Colonic mucosa (tissue), 4 donors: ENCODE results near the gene RNASEL. TPM values are rescaled to one million over a fixed set of nuclear protein-coding genes. Genes with fewer than 3 reads are reported as not detected.
"Not testable (repeated sequence)": the region's sequence is repeated elsewhere in the genome, so short reads cannot be mapped to it uniquely, and the experiment has no call there.

Source experiments
- DNase-seq: peaks from one replicate; pipeline ENCODE4 v3.0.0-alpha.2; 2020
- H3K27ac ChIP-seq: fragments of 200-600 bp; one replicate; pipeline ENCODE4 v1.8.0; 2021
- H3K27me3 ChIP-seq: fragments of 200-600 bp; one replicate; pipeline ENCODE4 v1.8.0; 2021
- H3K36me3 ChIP-seq: fragments of 200-600 bp; one replicate; pipeline ENCODE4 v1.8.0; 2021
- H3K4me1 ChIP-seq: fragments of 200-600 bp; one replicate; pipeline ENCODE4 v1.8.0; 2021; ENCODE audit warnings: mild to moderate bottlenecking
- H3K4me3 ChIP-seq: fragments of 200-600 bp; one replicate; pipeline ENCODE4 v1.8.0; 2021
- H3K9ac ChIP-seq, 2 donors: one replicate each; pipeline ENCODE4 v1.7.0; 2013; ENCODE audit warnings: control low read depth in 2 of 2, low read depth in 2 of 2, low read length in 2 of 2
- H3K9me3 ChIP-seq: fragments of 200-600 bp; one replicate; pipeline ENCODE4 v1.8.0; 2021
- intact Hi-C: fragments of 100-400 bp; cut with DNase I; formaldehyde crosslinking; loops from one replicate; pipeline ENCODE4 v1.14.1; 2022
- total RNA-seq, 2 donors: library from RNA; stranded (reverse); fragmentation: NEBNext Ultra II Directional in 1 of 2; extraction: Animal tissue kit (Norgen Biotek cat#: 25700) in 1 of 2; gene quantifications; one replicate each; pipeline ENCODE4 v1.2.1, GENCODE V29; 2021
- TF ChIP-seq, protein P1 (sequence below): fragments of 200-600 bp; IDR thresholded peaks from one replicate; pipeline ENCODE4 v1.8.0; 2022; ENCODE audit warnings: antibody characterized with exemption, mild to moderate bottlenecking
- donor health status: healthy.
- donor health status: DM: no; HTN: no; CAD: no.
- donor health status: DM: no; HTN: no; CAD: no.

The RNASEL gene
- total RNA-seq, 2 donors from 2014 or later = 16.2 to 19.5 TPM

- Histone ChIP-seq H3K36me3 (no peaks in the 10 kb centered on the region), H3K4me3 (no peak overlapping the region), H3K9me3 (no peaks in the 10 kb centered on the region), H3K9ac (no peak overlapping the region), H3K27me3 (no peaks in the 10 kb centered on the region), H3K4me1 (no peaks in the 10 kb centered on the region), H3K27ac (no peak overlapping the region)
- intact Hi-C loops = no loop called here
- no peak for DNase-seq
- TF ChIP-seq, protein P1, sequence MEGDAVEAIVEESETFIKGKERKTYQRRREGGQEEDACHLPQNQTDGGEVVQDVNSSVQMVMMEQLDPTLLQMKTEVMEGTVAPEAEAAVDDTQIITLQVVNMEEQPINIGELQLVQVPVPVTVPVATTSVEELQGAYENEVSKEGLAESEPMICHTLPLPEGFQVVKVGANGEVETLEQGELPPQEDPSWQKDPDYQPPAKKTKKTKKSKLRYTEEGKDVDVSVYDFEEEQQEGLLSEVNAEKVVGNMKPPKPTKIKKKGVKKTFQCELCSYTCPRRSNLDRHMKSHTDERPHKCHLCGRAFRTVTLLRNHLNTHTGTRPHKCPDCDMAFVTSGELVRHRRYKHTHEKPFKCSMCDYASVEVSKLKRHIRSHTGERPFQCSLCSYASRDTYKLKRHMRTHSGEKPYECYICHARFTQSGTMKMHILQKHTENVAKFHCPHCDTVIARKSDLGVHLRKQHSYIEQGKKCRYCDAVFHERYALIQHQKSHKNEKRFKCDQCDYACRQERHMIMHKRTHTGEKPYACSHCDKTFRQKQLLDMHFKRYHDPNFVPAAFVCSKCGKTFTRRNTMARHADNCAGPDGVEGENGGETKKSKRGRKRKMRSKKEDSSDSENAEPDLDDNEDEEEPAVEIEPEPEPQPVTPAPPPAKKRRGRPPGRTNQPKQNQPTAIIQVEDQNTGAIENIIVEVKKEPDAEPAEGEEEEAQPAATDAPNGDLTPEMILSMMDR = no peak
These were observed 39.7 kb downstream of the RNASEL start for GRCh38 chr1:182549346-182549745.

- no peak for DNase-seq
- intact Hi-C loops = no loop called here
- no peak overlapping the region for H3K9ac ChIP-seq
- TF ChIP-seq, protein P1 = no peak
- no peaks in the 10 kb centered on the region for H3K27me3 ChIP-seq
- H3K4me1 ChIP-seq = no peaks in the 10 kb centered on the region
- H3K4me3 ChIP-seq = no peak overlapping the region
- no peaks in the 10 kb centered on the region for H3K9me3 ChIP-seq
- H3K36me3 ChIP-seq = no peaks in the 10 kb centered on the region
- H3K27ac ChIP-seq = no peak overlapping the region
These were observed 55.2 kb downstream of the RNASEL start for GRCh38 chr1:182533896-182534295.

GRCh38 chr1:182528206-182528605, 60.9 kb downstream of the RNASEL start:
- H3K9ac ChIP-seq, intact Hi-C loops: not testable (repeated sequence)
- peak overlapping the region; percentile 34 for H3K27ac ChIP-seq

GRCh38 chr1:182527680-182528079, 61.4 kb downstream of the RNASEL start:
- intact Hi-C loops = no loop called here
- H3K27ac ChIP-seq = peak overlapping the region; percentile 34
- H3K9ac ChIP-seq = no peak overlapping the region
- DNase-seq = no peak
- TF ChIP-seq, protein P1 = no peak
- no peaks in the 10 kb centered on the region for H3K9me3 ChIP-seq
- no peak overlapping the region for H3K4me3 ChIP-seq
- no peaks in the 10 kb centered on the region for H3K27me3 ChIP-seq
- H3K4me1 ChIP-seq = no peaks in the 10 kb centered on the region
- H3K36me3 ChIP-seq = no peaks in the 10 kb centered on the region

More at GRCh38 chr1:182528206-182528605, 60.9 kb downstream of the RNASEL start:
- not testable (repeated sequence) for H3K27me3 ChIP-seq, H3K4me1 ChIP-seq, H3K36me3 ChIP-seq, H3K4me3 ChIP-seq, H3K9me3 ChIP-seq
- peak; percentile 42 for DNase-seq

- H3K9me3 ChIP-seq = no peaks in the 10 kb centered on the region
- no peaks in the 10 kb centered on the region for H3K27me3 ChIP-seq
- TF ChIP-seq, protein P1 = no peak
- H3K27ac ChIP-seq = no peak overlapping the region
- no peaks in the 10 kb centered on the region for H3K36me3 ChIP-seq
- no peaks in the 10 kb centered on the region for H3K4me1 ChIP-seq
- no peak overlapping the region for H3K4me3 ChIP-seq
- H3K9ac ChIP-seq = no peak overlapping the region
- intact Hi-C loops = no loop called here
- no peak for DNase-seq
These were observed 63.7 kb downstream of the RNASEL start for GRCh38 chr1:182525342-182525741.

Other genes starting within 250 kb of the RNASEL start
- gene GLUL, start 197.5 kb downstream of the RNASEL start, total RNA-seq = 100 to 1,000 TPM; 343 to 428 TPM
- gene TEDDM1, start 188.6 kb downstream of the RNASEL start, total RNA-seq = not detected
- gene RGSL1, start 139.1 kb downstream of the RNASEL start, total RNA-seq = not detected
- 1 to 10 TPM in 1 of 2 donors, under 1 TPM in 1; 0.77 to 1.6 TPM for gene RGS16, start 15.1 kb upstream of the RNASEL start, total RNA-seq
- not detected for gene RGS8, start 95.3 kb upstream of the RNASEL start, total RNA-seq
- gene NPL, start 200.5 kb upstream of the RNASEL start, total RNA-seq = 1 to 10 TPM; 6.4 to 8.5 TPM